Coronary artery (tissue), 2 donors: ENCODE results near the gene LRWD1.

ENCODE experiments used
- DNase-seq: peaks from one replicate; pipeline ENCODE4 v3.0.0-alpha.2; 2017; ENCODE audit warnings: low spot score
- H3K27ac ChIP-seq, 2 donors: fragments of 200-600 bp; sonication (generic); one replicate each; pipeline ENCODE4 v1.5.1; 2016 to 2019
- H3K4me3 ChIP-seq: fragments of 200-600 bp; sonication (generic); 2 replicates; pipeline ENCODE4 v1.5.1; 2016; ENCODE audit warnings: mild to moderate bottlenecking, moderate library complexity
- CTCF ChIP-seq: fragments of 200-600 bp; sonication (generic); IDR thresholded peaks from one replicate; pipeline ENCODE4 v1.5.1; 2019; ENCODE audit warnings: antibody characterized with exemption

Gene LRWD1

GRCh38 chr7:102431617-102432298, 33.0 kb upstream of the LRWD1 start:
- no peak for TF ChIP-seq CTCF
- DNase-seq: no peak
- Histone ChIP-seq H3K4me3 (no peak overlapping the region), H3K27ac (peak overlapping the region in 1 of 2 donors; percentile 48)

- DNase-seq: no peak
- Histone ChIP-seq H3K27ac (peak overlapping the region; percentile 38 to 87), H3K4me3 (peak overlapping the region; percentile 99)
- no peak for TF ChIP-seq CTCF
These were observed 32.2 kb upstream of the LRWD1 start for GRCh38 chr7:102432442-102433218.

- no peak for TF ChIP-seq CTCF
- peak within 1 kb of the TSS; percentile 62 to 87 for H3K27ac ChIP-seq
These were observed 31.4 kb upstream of the LRWD1 start, which contains the start of gene ORAI2 for GRCh38 chr7:102433219-102434038. ORAI2 (plus strand) TSS chr7:102433575; CDS start chr7:102438957, 5,382 bp downstream.

GRCh38 chr7:102434039-102434486, 30.7 kb upstream of the LRWD1 start:
- Histone ChIP-seq H3K4me3 (peak overlapping the region; percentile 99), H3K27ac (peak overlapping the region in 1 of 2 donors; percentile 87)
- DNase-seq: no peak
- no peak for TF ChIP-seq CTCF

More at GRCh38 chr7:102433219-102434038, 31.4 kb upstream of the LRWD1 start, which contains the start of gene ORAI2:
- peak; percentile 79 for DNase-seq
- H3K4me3 ChIP-seq: peak within 1 kb of the TSS; percentile 99

- Histone ChIP-seq H3K4me3 (no peak overlapping the region), H3K27ac (no peak overlapping the region)
- no peak for TF ChIP-seq CTCF
- no peak for DNase-seq
These were observed 28.7 kb upstream of the LRWD1 start for GRCh38 chr7:102436118-102436517.

- DNase-seq: no peak
- TF ChIP-seq CTCF: no peak
- Histone ChIP-seq H3K4me3 (no peak overlapping the region), H3K27ac (peak overlapping the region in 1 of 2 donors; percentile 17)
These were observed 24.6 kb upstream of the LRWD1 start for GRCh38 chr7:102439963-102440795.
